HG03045 (cell line): ENCODE data around the gene ZDHHC13.

ENCODE experiments used
- ATAC-seq: cut with Tn5 transposase; IDR thresholded peaks from one replicate; pipeline ENCODE4 v1.9.1; 2021; ENCODE audit warnings: mild to moderate bottlenecking, moderate library complexity; ENCODE audit not compliant: unreplicated experiment

ZDHHC13 gene

GRCh38 chr11:19200410-19201201 is 83.6 kb downstream of the ZDHHC13 start:
- ATAC-seq: no peak

- no peak for ATAC-seq
Measured at GRCh38 chr11:19201737-19202605, 85.0 kb downstream of the ZDHHC13 start, which contains the start of gene CSRP3. TSS of gene CSRP3 (minus strand) at chr11:19201983. CDS start at chr11:19192448, 9,535 bp downstream.

GRCh38 chr11:19204836-19205235 is 87.9 kb downstream of the ZDHHC13 start:
- ATAC-seq: no peak

- no peak for ATAC-seq
Measured at GRCh38 chr11:19208181-19208580, 91.2 kb downstream of the ZDHHC13 start.

- ATAC-seq: no peak
Measured at GRCh38 chr11:19208959-19209546, 92.1 kb downstream of the ZDHHC13 start.

DNA sequence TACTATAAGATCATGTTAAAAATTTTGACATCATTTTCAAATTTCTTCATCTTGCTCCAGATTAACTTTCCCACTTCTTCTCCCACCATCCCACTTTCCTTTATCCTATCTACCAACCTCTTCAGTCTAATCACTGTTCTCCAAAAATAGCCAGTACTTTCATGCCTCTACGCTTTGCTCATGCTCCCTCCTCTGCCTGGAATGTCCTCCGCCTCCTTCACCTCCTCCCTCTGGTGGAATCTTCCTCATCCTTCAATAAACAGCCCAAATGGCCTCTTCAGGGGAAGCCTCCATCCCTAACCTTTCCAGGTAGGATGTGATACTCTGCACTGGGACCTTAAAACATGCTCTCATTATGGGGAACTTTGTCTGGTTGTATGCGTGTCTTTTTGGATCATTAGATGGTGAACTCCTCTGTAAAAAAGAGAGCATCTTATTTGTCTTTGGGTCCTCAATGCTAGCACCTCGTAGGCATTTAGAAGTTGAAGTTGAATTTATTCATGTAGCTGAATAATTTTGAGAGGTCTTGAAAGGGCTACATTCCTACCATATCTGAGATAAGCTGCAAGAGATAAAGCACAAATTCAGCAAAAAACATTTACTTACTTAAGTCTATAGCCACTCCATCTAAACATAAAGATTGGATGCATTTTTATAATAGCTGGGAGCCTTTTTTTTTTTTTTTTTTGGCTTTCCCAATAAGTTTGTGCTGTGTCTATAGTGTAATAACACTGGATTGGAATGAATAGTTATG is 92.8 kb downstream of the ZDHHC13 start:
- ATAC-seq: no peak

GRCh38 chr11:19216021-19216420 is 99.1 kb downstream of the ZDHHC13 start:
- no peak for ATAC-seq

GRCh38 chr11:19216709-19217374 is 99.9 kb downstream of the ZDHHC13 start:
- ATAC-seq: no peak

GRCh38 chr11:19218216-19218615 is 101.2 kb downstream of the ZDHHC13 start:
- no peak for ATAC-seq

GRCh38 chr11:19218786-19219460 is 102.0 kb downstream of the ZDHHC13 start:
- ATAC-seq: no peak

- no peak for ATAC-seq
Measured at GRCh38 chr11:19220903-19221724, 104.1 kb downstream of the ZDHHC13 start.

DNA sequence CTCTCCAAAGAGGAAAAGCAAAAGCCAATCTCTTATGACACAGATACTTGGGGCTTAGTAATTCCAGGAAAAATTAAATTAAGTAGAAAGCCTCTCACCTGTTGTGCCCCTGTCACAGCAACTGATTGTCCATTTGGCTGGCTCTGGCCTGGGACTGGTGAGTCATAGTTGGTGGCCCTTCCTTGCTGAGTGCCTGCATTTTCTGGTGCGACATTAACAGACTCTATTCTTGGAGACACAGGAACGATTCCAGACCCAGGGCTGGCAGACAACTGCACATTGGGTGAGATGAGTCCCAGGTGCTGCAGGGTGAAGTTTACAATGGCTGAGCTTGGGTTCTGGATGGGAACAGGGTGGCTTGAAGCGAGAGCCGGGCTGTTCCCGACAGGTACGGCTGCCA is 108.2 kb downstream of the ZDHHC13 start:
- no peak for ATAC-seq

GRCh38 chr11:19225581-19225980 is 108.6 kb downstream of the ZDHHC13 start:
- no peak for ATAC-seq
